Smooth muscle cell of the coronary artery (primary cell): ENCODE measurements around the gene ERN1. TPM values are rescaled to one million over a fixed set of nuclear protein-coding genes. Genes with fewer than 3 reads are reported as not detected.

Experiments used
- total RNA-seq: library from RNA; depleted of rRNA; stranded (reverse); fragments of >200 nt; gene quantifications from 2 replicates; pipeline ENCODE4 v1.2.3, GENCODE V29; 2014; ENCODE audit warnings: low replicate concordance

ERN1 gene
- total RNA-seq = 4.7 and 14.5 TPM in 2 replicates

GRCh38 chr17:64129765-64130558 is at the start of gene ERN1:
ERN1 (minus strand) TSS chr17:64130144; CDS start chr17:64130029, 115 bp downstream.

GRCh38 chr17:64020056-64020766 is 109.7 kb downstream of the ERN1 start, which contains the start of gene ICAM2:
ICAM2 (minus strand) TSS chr17:64020633; CDS start chr17:64006691, 13,942 bp downstream.

GRCh38 chr17:63998050-63998720 is 131.8 kb downstream of the ERN1 start, which contains the start of gene PRR29:
PRR29 (plus strand) TSS chr17:63998351; CDS start chr17:63998365, 14 bp downstream.

Other genes starting within 250 kb of the ERN1 start
- not detected in 2 replicates for gene GH2, start 248.2 kb downstream of the ERN1 start, total RNA-seq
- gene CSH1, start 233.6 kb downstream of the ERN1 start, total RNA-seq = not detected in 2 replicates
- gene CSHL1, start 218.9 kb downstream of the ERN1 start, total RNA-seq = not detected in 2 replicates
- not detected in 2 replicates for gene GH1, start 211.3 kb downstream of the ERN1 start, total RNA-seq
- gene CD79B, start 197.8 kb downstream of the ERN1 start, total RNA-seq = 1.8 TPM in 1 of 2 replicates, not detected in the other
- gene SCN4A, start 157.2 kb downstream of the ERN1 start, total RNA-seq = not detected in 2 replicates
- gene PRR29, start 131.8 kb downstream of the ERN1 start, total RNA-seq = 0.15 and 0.70 TPM in 2 replicates
- gene ICAM2, start 109.5 kb downstream of the ERN1 start, total RNA-seq = 1.8 and 7.6 TPM in 2 replicates
- gene TEX2, start 133.1 kb upstream of the ERN1 start, total RNA-seq = 12.8 and 31.9 TPM in 2 replicates